Spinal cord (tissue), 10 donors: ENCODE data around the gene ZNF789. TPM values are rescaled to one million over a fixed set of nuclear protein-coding genes. Genes with fewer than 3 reads are reported as not detected.

Source experiments
- DNase-seq, 6 donors: peaks; one replicate each; pipeline versions ENCODE4 v3.0.0 to v3.0.0-alpha.2; 2013 to 2015; ENCODE audit warnings: low spot score in 6 of 6, low read depth in 4 of 6
- H3K27ac ChIP-seq: one replicate; pipeline ENCODE4 v1.5.1; 2013; ENCODE audit warnings: low read depth, low read length, control low read depth
- H3K27me3 ChIP-seq: one replicate; pipeline ENCODE4 v1.6.1; 2013; ENCODE audit warnings: low read length; ENCODE audit not compliant: control insufficient read depth, insufficient read depth
- H3K36me3 ChIP-seq: one replicate; pipeline ENCODE4 v1.6.1; 2013; ENCODE audit warnings: low read length; ENCODE audit not compliant: control insufficient read depth, insufficient read depth
- H3K4me1 ChIP-seq: one replicate; pipeline ENCODE4 v1.6.1; 2013; ENCODE audit warnings: low read length; ENCODE audit not compliant: control insufficient read depth, insufficient read depth
- H3K4me3 ChIP-seq: one replicate; pipeline ENCODE4 v1.5.1; 2013; ENCODE audit warnings: low read depth, low read length, control low read depth
- H3K9me3 ChIP-seq: one replicate; pipeline ENCODE4 v1.6.1; 2013; ENCODE audit warnings: low read length; ENCODE audit not compliant: control insufficient read depth, insufficient read depth
- WGBS: methylation state at CpG from one replicate; pipeline ENCODE4 v1.1.5; 2013; ENCODE audit warnings: missing lambda C conversion rate; ENCODE audit not compliant: insufficient coverage; 5-methylcytosine and 5-hydroxymethylcytosine counted together
- polyA plus RNA-seq, 2 donors: library from polyadenylated mRNA; unstranded; fragments of 120-200 nt; gene quantifications; one replicate each; pipeline ENCODE4 v1.2.1, GENCODE V29; 2013; ENCODE audit not compliant: insufficient read length in 2 of 2
- total RNA-seq, 2 donors: library from RNA; depleted of rRNA in 1 of 2; stranded (reverse); fragments of 120-200 nt in 1 of 2; fragments of >200 nt in 1 of 2; gene quantifications; one replicate each; pipeline versions ENCODE4 v1.2.3 to v1.2.4, GENCODE V29; 2013 to 2014
- donor health status: healthy.

ZNF789 gene
- total and polyA plus RNA-seq, 4 donors: 16.5 to 53.8 (median 23.8) TPM

DNA sequence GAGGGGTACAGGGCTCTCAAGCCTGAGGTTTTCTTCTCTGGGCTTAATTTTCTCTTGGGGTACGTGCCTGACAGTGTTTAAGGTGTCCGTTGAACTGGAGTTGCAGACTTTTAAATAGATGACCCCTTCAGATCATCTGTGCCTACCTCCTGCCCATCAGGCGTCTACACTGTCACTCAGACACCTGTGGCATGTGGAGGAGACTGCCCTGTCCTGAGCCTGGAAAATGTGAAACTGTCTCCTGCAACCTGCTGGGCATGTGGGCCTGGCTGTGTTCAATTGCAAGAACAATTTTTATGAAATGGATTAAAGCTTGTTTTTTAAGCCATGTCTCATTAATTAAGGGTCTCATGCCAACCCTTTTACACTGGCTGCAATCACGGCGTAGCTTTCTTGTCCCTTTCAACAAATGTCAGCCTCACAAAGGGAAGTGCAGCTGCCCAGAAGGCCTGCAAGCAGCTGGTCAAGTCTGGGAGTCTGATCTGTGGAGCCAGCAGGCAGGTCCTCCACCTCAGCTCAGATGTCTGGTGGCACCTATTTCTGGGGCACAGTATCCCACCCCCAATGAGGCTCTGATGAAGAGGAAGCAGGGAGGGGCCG lies 15.5 kb upstream of the ZNF789 start:
- no CpG with 5 or more reads among the region's 6 CpGs for WGBS
- DNase-seq: no peak
- H3K9me3 ChIP-seq: no peaks in the 10 kb centered on the region
- H3K4me1 ChIP-seq: peaks cover 22% of the 10 kb centered on the region
- no peaks in the 10 kb centered on the region for H3K27me3 ChIP-seq
- H3K27ac ChIP-seq: no peak overlapping the region
- peaks cover 85% of the 10 kb centered on the region for H3K36me3 ChIP-seq
- no peak overlapping the region for H3K4me3 ChIP-seq

DNA sequence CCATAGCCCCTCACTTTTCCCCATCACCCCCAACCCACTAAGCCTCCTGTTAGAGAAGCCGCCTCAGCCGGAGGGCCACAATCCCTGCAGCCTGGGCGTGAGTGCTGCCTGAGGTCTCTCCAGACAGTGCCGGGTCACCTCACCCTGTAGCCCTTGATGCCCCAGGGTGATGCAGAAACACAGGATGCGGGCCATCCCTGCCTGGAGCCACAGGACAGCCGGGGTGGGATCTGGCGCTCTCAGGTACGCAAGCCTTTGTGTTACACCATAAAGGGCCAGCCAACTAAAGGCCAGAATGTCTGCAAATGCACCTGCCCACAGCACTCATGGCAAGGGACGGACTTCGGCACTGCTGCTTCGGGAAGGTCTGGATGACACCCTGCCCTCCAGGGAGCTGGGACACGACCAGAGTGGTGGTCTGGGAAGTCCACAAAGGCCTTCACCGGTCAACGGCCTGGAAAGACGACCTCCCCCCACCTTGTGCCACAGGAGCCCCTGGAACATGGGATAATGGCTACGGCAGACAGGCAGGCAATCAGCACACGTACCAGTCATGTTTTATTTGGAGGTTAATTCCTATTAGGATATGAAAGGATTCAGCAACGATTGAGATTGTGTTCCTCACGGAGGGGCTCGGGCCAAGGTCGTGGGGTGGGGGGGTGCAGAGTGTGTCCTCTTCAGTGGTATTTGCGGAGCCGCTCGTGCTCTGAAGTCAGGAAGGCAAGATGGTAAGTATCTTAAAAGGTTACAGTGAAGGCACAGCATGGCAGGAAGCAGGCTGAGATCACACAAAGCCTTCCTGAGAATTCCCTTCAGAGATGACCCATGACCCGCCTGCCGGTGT lies 14.8 kb upstream of the ZNF789 start:
- no peaks in the 10 kb centered on the region for H3K27me3 ChIP-seq
- H3K36me3 ChIP-seq: peaks cover 82% of the 10 kb centered on the region
- no peak overlapping the region for H3K27ac ChIP-seq
- peaks cover 22% of the 10 kb centered on the region for H3K4me1 ChIP-seq
- no peak for DNase-seq
- no peaks in the 10 kb centered on the region for H3K9me3 ChIP-seq
- H3K4me3 ChIP-seq: no peak overlapping the region
- 87% methylated on average over 25 of the region's 26 CpGs for WGBS

DNA sequence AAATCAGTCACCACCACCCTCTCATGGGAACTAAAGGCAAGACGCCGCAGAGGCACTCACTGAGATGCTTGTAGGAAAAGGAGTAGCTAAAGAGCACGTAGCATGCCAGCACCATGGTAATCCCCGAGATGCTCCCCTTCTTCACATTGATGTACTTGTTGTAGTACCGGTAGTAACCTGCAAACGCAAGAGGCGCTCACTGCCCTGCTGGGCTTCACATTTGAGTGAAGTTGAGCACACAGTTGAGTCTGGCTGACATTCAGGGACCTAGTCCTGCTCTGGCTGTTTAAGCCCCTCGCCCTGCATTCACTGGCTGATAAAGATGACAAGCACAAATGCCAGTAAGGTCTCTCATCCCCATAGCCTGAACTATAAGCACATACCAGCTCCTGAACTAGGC lies 13.6 kb upstream of the ZNF789 start:
- 94% methylated on average over 5 of the region's 8 CpGs for WGBS
- DNase-seq: no peak
- Histone ChIP-seq H3K27me3 (no peaks in the 10 kb centered on the region), H3K27ac (no peak overlapping the region), H3K4me1 (peaks cover 22% of the 10 kb centered on the region), H3K9me3 (no peaks in the 10 kb centered on the region), H3K36me3 (peaks cover 74% of the 10 kb centered on the region), H3K4me3 (no peak overlapping the region)

DNA sequence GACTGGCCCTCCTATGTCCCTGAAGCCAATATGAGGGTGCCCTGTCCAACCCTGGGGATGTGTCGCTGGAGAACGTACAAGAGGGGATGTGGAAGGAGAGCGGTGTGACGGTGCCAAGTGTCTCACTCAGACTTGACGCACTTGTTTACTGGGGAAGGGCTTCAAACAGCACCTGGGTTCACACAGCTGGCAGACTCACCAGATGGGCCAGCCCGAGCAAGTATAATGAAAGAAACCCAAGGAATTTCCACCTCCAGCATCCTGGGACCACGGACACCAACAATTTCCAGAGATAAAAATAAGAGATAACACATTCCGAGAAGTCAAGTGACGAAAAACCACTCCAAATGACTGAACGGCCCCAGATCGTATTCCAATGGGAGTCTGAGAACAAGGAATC lies 12.0 kb upstream of the ZNF789 start:
- Histone ChIP-seq H3K9me3 (no peaks in the 10 kb centered on the region), H3K4me3 (no peak overlapping the region), H3K4me1 (peaks cover 32% of the 10 kb centered on the region), H3K36me3 (peaks cover 64% of the 10 kb centered on the region), H3K27me3 (no peaks in the 10 kb centered on the region), H3K27ac (no peak overlapping the region)
- DNase-seq: no peak
- 90% methylated on average over 9 of the region's 11 CpGs for WGBS

GRCh38 chr7:99461221-99461620 lies 11.5 kb upstream of the ZNF789 start:
- H3K4me1 ChIP-seq: peaks cover 31% of the 10 kb centered on the region
- H3K4me3 ChIP-seq: no peak overlapping the region
- H3K27me3 ChIP-seq: no peaks in the 10 kb centered on the region
- no peak overlapping the region for H3K27ac ChIP-seq
- no peak for DNase-seq
- H3K9me3 ChIP-seq: no peaks in the 10 kb centered on the region
- peaks cover 58% of the 10 kb centered on the region for H3K36me3 ChIP-seq
- 94% methylated on average over 2 of the region's 2 CpGs for WGBS

DNA sequence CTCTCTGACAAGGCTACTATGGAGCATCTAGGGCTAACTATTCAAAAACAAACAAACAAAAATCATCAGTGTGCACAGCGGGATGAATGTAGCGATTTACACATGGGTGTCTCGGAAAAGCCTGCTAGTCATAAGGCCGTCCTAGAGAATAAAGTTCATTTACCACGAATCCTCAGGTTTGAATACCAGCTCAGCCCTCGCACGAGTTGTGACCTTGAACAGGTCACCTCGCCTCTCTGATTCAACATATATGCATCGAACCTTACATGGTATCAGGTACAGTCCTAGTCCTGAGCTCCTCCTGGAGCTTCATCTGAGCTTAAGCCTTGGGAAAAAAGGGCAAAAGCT lies 7.3 kb upstream of the ZNF789 start:
- Histone ChIP-seq H3K36me3 (peaks cover 20% of the 10 kb centered on the region), H3K27ac (peak overlapping the region; percentile 85), H3K4me1 (peaks cover 20% of the 10 kb centered on the region), H3K27me3 (no peaks in the 10 kb centered on the region), H3K4me3 (peak overlapping the region; percentile 88), H3K9me3 (no peaks in the 10 kb centered on the region)
- 13% methylated on average over 9 of the region's 9 CpGs for WGBS
- DNase-seq: no peak

- 87% methylated on average over 27 of the region's 29 CpGs for WGBS
- Histone ChIP-seq H3K36me3 (peaks cover 7% of the 10 kb centered on the region), H3K27me3 (no peaks in the 10 kb centered on the region), H3K4me1 (peaks cover 21% of the 10 kb centered on the region), H3K9me3 (no peaks in the 10 kb centered on the region), H3K27ac (no peak overlapping the region), H3K4me3 (no peak overlapping the region)
- DNase-seq: no peak
Measured at GRCh38 chr7:99468336-99468918, 4.3 kb upstream of the ZNF789 start.

DNA sequence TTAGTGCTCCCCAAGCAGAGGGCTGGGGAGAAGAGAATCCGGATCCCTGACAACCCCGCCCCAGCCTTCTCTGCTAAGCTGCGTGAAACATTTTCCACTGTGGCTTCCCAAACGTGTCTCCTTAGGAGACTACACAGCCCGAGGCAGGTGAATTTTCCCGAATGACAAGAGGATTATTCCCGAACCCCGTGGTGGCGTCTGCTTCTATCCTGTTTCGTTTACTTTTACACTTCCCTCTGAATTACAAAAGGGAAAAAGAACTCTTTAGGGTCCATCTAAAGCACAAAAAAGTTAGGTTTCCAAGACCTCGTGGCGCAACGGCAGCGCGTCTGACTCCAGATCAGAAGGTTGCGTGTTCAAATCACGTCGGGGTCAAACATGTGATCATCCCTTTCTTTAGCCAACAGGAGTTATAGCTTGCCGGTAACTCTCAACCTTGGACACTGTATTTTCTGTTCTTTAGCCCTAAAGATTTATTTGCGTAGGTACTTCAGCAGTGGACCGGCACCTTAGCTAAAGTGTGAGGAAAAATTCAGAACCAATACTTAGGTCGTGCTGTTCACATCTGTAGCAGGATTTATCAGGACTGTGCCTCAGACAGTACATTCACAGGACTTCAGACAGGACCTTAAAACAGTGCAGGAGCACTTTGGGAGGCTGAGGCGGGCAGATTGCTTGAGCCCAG lies 3.2 kb upstream of the ZNF789 start:
- no peaks in the 10 kb centered on the region for H3K9me3 ChIP-seq
- no peak overlapping the region for H3K27ac ChIP-seq
- no peak for DNase-seq
- H3K4me3 ChIP-seq: no peak overlapping the region
- H3K4me1 ChIP-seq: peaks cover 25% of the 10 kb centered on the region
- no peaks in the 10 kb centered on the region for H3K27me3 ChIP-seq
- peaks cover 2% of the 10 kb centered on the region for H3K36me3 ChIP-seq
- WGBS: 41% methylated on average over 21 of the region's 23 CpGs

GRCh38 chr7:99473315-99473596 lies 566 bp downstream of the ZNF789 start:
- DNase-seq: peak in 4 of 6 donors; percentile 7 to 77 (median 32)
- WGBS: 0% methylated on average over 4 of the region's 7 CpGs
- Histone ChIP-seq H3K9me3 (no peaks in the 10 kb centered on the region), H3K4me3 (peak overlapping the region; percentile 93), H3K27ac (peak overlapping the region; percentile 77), H3K36me3 (peaks cover 7% of the 10 kb centered on the region), H3K27me3 (no peaks in the 10 kb centered on the region), H3K4me1 (peaks cover 9% of the 10 kb centered on the region)
